Forelimb muscle (tissue), 1 donor: Measurements from ENCODE around the gene DOCK2. TPM values are rescaled to one million over a fixed set of nuclear protein-coding genes. Genes with fewer than 3 reads are reported as not detected.
A peak's percentile ranks its signal among the peaks of the same experiment; 100 is the strongest.
"Not testable (repeated sequence)": the region's sequence is repeated elsewhere in the genome, so short reads cannot be mapped to it uniquely, and the experiment has no call there.

Experiments used
- DNase-seq: peaks from one replicate; pipeline ENCODE4 v3.0.0-alpha.2; 2013; ENCODE audit warnings: low read depth
- polyA plus RNA-seq: library from polyadenylated mRNA; unstranded; fragments of 120-200 nt; gene quantifications from one replicate; pipeline ENCODE4 v1.2.1, GENCODE V29; 2013; ENCODE audit not compliant: insufficient read length

Gene DOCK2
- polyA plus RNA-seq, 1 donor, result 2.6 TPM

- DNase-seq, result not testable (repeated sequence)
Measured at GRCh38 chr5:170094329-170094728, 457.3 kb downstream of the DOCK2 start.

GRCh38 chr5:170095646-170096045 is 458.6 kb downstream of the DOCK2 start:
- no peak for DNase-seq

GRCh38 chr5:170097934-170098333 is 460.9 kb downstream of the DOCK2 start:
- DNase-seq, result no peak

GRCh38 chr5:170100066-170100943 is 463.2 kb downstream of the DOCK2 start:
- peak; percentile 62 for DNase-seq

- no peak for DNase-seq
Measured at GRCh38 chr5:170103447-170103846, 466.4 kb downstream of the DOCK2 start.

- no peak for DNase-seq
Measured at GRCh38 chr5:170104299-170104698, 467.2 kb downstream of the DOCK2 start.

- no peak for DNase-seq
Measured at GRCh38 chr5:170104710-170105109, 467.6 kb downstream of the DOCK2 start.

GRCh38 chr5:170105642-170106611 is 468.9 kb downstream of the DOCK2 start, which contains the start of gene FOXI1:
Gene FOXI1 (plus strand): TSS chr5:170105897. CDS start chr5:170105958, 61 bp downstream.
- no peak for DNase-seq

- no peak for DNase-seq
Measured at GRCh38 chr5:170107674-170108073, 470.6 kb downstream of the DOCK2 start.

- no peak for DNase-seq
Measured at GRCh38 chr5:170108266-170108785, 471.3 kb downstream of the DOCK2 start.

GRCh38 chr5:170109059-170110031 is 472.3 kb downstream of the DOCK2 start:
- no peak for DNase-seq

- no peak for DNase-seq
Measured at GRCh38 chr5:170110403-170111087, 473.5 kb downstream of the DOCK2 start.

GRCh38 chr5:170111088-170111785 is 474.2 kb downstream of the DOCK2 start:
- no peak for DNase-seq

GRCh38 chr5:170112876-170113521 is 475.9 kb downstream of the DOCK2 start:
- DNase-seq, result no peak

GRCh38 chr5:170113522-170113900 is 476.4 kb downstream of the DOCK2 start:
- no peak for DNase-seq

GRCh38 chr5:170114271-170114670 is 477.2 kb downstream of the DOCK2 start:
- no peak for DNase-seq

GRCh38 chr5:170115925-170116324 is 478.9 kb downstream of the DOCK2 start:
- DNase-seq, result no peak

GRCh38 chr5:170117736-170118135 is 480.7 kb downstream of the DOCK2 start:
- no peak for DNase-seq

GRCh38 chr5:170120576-170120975 is 483.5 kb downstream of the DOCK2 start:
- DNase-seq, result no peak
